A549 (cell line): Measurements from ENCODE around the gene MAP3K19.

Experiments
- ESRRA ChIP-seq: fragments of 150-350 bp; IDR thresholded peaks from 2 replicates; pipeline ENCODE4 v1.6.1; 2014; ENCODE audit warnings: mild to moderate bottlenecking, low read length, borderline replicate concordance
- HDAC2 ChIP-seq: fragments of 200-600 bp; sonication (generic); IDR thresholded peaks from 2 replicates; pipeline ENCODE4 v1.6.1; 2016
- MAFK ChIP-seq: fragments of 450-650 bp; IDR thresholded peaks from 2 replicates; pipeline ENCODE4 v1.6.1; 2014; ENCODE audit not compliant: partially characterized antibody
- TF ChIP-seq, protein P1 (sequence below): fragments of >200 bp; sonication (Bioruptor Twin); formaldehyde crosslinking; IDR thresholded peaks from 3 replicates; pipeline ENCODE4 v1.5.1; 2016

DNA sequence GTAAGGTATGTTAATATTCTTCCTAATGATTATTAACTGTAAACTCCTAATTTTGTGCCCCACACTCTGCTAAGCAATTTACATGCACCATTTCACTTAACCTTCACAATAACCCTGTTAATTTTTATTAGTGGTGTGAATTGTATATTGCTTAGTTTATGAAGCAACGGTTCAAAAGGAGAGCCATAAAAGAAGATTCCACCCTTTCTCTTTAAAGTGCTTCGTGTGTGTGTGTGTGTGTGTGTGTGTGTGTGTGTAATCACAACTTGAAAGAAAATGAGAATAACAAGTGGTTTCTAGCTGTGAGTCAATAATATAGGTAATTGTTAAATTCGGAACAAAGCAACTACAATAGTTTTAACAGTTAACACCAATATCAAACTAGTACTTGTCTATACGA, 68.0 kb downstream of the MAP3K19 start:
- TF ChIP-seq HDAC2 (no peak), ESRRA (no peak), MAFK (no peak)
- TF ChIP-seq, protein P1, sequence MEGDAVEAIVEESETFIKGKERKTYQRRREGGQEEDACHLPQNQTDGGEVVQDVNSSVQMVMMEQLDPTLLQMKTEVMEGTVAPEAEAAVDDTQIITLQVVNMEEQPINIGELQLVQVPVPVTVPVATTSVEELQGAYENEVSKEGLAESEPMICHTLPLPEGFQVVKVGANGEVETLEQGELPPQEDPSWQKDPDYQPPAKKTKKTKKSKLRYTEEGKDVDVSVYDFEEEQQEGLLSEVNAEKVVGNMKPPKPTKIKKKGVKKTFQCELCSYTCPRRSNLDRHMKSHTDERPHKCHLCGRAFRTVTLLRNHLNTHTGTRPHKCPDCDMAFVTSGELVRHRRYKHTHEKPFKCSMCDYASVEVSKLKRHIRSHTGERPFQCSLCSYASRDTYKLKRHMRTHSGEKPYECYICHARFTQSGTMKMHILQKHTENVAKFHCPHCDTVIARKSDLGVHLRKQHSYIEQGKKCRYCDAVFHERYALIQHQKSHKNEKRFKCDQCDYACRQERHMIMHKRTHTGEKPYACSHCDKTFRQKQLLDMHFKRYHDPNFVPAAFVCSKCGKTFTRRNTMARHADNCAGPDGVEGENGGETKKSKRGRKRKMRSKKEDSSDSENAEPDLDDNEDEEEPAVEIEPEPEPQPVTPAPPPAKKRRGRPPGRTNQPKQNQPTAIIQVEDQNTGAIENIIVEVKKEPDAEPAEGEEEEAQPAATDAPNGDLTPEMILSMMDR, result no peak
